ENCODE measurements around the gene MRPS30. TPM values are rescaled to one million over a fixed set of nuclear protein-coding genes. Genes with fewer than 3 reads are reported as not detected.

Gene MRPS30
- total and polyA plus RNA-seq, 2 of the 13 experiments (the other 11 are each of a cell fraction or from before 2014, with no cell fraction given), result 36.4 to 67.6 TPM

DNA sequence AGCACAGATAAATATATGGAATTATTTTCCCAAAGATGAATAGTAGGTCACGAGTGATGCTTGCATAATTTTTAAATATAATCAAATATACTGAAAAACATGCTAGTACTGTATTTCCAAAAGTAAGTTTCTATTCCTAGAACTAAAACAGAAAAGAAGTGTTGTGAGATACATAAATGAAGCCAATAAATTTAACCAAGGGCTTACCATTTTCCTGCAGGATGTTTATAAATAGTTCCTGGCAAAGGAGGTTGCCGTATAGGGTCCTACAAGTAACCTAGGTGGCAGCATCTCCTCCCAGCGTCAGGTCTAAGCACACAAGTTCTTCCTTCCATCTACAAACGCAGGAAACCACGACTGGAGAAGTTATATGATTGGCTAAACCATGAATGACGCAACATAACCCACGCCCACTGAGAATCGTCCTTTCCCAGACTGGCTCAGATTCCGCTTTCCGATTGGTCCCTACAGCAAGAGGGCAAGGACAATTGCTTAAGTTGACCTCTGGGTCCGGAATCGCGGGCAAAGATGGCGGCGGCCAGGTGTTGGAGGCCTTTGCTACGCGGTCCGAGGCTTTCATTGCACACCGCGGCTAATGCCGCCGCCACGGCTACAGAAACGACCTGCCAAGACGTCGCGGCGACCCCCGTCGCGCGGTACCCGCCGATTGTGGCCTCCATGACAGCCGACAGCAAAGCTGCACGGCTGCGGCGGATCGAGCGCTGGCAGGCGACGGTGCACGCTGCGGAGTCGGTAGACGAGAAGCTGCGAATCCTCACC, at the start of gene MRPS30 (continued):
- TF ChIP-seq HNF4A (CRISPR knock-in tag; IDR thresholded peaks at IDR 0.05), result peak; percentile 84
- TF ChIP-seq EHMT2 (IDR thresholded peaks at IDR 0.05; ENCODE audit: borderline replicate concordance, low read depth, low read length), result peak; percentile 76; the same call in 1 of the 2 replicates
- no peak for TF ChIP-seq ZNF234 (CRISPR knock-in tag; conservative IDR thresholded peaks at IDR 0.05)
- TF ChIP-seq ZBTB7B (CRISPR knock-in tag; IDR thresholded peaks at IDR 0.05), result no peak
- TF ChIP-seq MXD4 (CRISPR knock-in tag; IDR thresholded peaks at IDR 0.05), result no peak; the same call in 1 of the 2 replicates
- TF ChIP-seq, protein P1, sequence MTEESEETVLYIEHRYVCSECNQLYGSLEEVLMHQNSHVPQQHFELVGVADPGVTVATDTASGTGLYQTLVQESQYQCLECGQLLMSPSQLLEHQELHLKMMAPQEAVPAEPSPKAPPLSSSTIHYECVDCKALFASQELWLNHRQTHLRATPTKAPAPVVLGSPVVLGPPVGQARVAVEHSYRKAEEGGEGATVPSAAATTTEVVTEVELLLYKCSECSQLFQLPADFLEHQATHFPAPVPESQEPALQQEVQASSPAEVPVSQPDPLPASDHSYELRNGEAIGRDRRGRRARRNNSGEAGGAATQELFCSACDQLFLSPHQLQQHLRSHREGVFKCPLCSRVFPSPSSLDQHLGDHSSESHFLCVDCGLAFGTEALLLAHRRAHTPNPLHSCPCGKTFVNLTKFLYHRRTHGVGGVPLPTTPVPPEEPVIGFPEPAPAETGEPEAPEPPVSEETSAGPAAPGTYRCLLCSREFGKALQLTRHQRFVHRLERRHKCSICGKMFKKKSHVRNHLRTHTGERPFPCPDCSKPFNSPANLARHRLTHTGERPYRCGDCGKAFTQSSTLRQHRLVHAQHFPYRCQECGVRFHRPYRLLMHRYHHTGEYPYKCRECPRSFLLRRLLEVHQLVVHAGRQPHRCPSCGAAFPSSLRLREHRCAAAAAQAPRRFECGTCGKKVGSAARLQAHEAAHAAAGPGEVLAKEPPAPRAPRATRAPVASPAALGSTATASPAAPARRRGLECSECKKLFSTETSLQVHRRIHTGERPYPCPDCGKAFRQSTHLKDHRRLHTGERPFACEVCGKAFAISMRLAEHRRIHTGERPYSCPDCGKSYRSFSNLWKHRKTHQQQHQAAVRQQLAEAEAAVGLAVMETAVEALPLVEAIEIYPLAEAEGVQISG (CRISPR knock-in tag; IDR thresholded peaks at IDR 0.05), result peak; percentile 97
- TF ChIP-seq YY1 (IDR thresholded peaks at IDR 0.05; ENCODE audit: insufficient read depth, insufficient replicate concordance, low read depth, low read length), result peak; percentile 97
- TF ChIP-seq HIVEP1 (CRISPR knock-in tag; IDR thresholded peaks at IDR 0.05), result no peak; the same call in 1 of the 2 replicates
- TF ChIP-seq, protein P2, sequence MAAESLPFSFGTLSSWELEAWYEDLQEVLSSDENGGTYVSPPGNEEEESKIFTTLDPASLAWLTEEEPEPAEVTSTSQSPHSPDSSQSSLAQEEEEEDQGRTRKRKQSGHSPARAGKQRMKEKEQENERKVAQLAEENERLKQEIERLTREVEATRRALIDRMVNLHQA (CRISPR knock-in tag; IDR thresholded peaks at IDR 0.05), result no peak
- TF ChIP-seq, protein P3, sequence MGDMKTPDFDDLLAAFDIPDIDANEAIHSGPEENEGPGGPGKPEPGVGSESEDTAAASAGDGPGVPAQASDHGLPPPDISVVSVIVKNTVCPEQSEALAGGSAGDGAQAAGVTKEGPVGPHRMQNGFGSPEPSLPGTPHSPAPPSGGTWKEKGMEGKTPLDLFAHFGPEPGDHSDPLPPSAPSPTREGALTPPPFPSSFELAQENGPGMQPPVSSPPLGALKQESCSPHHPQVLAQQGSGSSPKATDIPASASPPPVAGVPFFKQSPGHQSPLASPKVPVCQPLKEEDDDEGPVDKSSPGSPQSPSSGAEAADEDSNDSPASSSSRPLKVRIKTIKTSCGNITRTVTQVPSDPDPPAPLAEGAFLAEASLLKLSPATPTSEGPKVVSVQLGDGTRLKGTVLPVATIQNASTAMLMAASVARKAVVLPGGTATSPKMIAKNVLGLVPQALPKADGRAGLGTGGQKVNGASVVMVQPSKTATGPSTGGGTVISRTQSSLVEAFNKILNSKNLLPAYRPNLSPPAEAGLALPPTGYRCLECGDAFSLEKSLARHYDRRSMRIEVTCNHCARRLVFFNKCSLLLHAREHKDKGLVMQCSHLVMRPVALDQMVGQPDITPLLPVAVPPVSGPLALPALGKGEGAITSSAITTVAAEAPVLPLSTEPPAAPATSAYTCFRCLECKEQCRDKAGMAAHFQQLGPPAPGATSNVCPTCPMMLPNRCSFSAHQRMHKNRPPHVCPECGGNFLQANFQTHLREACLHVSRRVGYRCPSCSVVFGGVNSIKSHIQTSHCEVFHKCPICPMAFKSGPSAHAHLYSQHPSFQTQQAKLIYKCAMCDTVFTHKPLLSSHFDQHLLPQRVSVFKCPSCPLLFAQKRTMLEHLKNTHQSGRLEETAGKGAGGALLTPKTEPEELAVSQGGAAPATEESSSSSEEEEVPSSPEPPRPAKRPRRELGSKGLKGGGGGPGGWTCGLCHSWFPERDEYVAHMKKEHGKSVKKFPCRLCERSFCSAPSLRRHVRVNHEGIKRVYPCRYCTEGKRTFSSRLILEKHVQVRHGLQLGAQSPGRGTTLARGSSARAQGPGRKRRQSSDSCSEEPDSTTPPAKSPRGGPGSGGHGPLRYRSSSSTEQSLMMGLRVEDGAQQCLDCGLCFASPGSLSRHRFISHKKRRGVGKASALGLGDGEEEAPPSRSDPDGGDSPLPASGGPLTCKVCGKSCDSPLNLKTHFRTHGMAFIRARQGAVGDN (CRISPR knock-in tag; IDR thresholded peaks at IDR 0.05), result peak; percentile 86
- TF ChIP-seq CHCHD3 (CRISPR knock-in tag; IDR thresholded peaks at IDR 0.05), result 0 out of 2 replicates have a peak, but pooled peaks have one; percentile 40
- TF ChIP-seq SP2 (CRISPR knock-in tag; IDR thresholded peaks at IDR 0.05), result peak; percentile 79
- TF ChIP-seq FLYWCH1 (CRISPR knock-in tag; IDR thresholded peaks at IDR 0.05), result no peak
- TF ChIP-seq ZNF607 (CRISPR knock-in tag; IDR thresholded peaks at IDR 0.05; ENCODE audit: borderline replicate concordance), result no peak; the same call in 1 of the 2 replicates
- no peak for TF ChIP-seq ZSCAN22 (CRISPR knock-in tag; IDR thresholded peaks at IDR 0.05)
- peak; percentile 90 for TF ChIP-seq POLR2G (IDR thresholded peaks at IDR 0.05; ENCODE audit: low read depth, low read length)
- TF ChIP-seq, protein P4, sequence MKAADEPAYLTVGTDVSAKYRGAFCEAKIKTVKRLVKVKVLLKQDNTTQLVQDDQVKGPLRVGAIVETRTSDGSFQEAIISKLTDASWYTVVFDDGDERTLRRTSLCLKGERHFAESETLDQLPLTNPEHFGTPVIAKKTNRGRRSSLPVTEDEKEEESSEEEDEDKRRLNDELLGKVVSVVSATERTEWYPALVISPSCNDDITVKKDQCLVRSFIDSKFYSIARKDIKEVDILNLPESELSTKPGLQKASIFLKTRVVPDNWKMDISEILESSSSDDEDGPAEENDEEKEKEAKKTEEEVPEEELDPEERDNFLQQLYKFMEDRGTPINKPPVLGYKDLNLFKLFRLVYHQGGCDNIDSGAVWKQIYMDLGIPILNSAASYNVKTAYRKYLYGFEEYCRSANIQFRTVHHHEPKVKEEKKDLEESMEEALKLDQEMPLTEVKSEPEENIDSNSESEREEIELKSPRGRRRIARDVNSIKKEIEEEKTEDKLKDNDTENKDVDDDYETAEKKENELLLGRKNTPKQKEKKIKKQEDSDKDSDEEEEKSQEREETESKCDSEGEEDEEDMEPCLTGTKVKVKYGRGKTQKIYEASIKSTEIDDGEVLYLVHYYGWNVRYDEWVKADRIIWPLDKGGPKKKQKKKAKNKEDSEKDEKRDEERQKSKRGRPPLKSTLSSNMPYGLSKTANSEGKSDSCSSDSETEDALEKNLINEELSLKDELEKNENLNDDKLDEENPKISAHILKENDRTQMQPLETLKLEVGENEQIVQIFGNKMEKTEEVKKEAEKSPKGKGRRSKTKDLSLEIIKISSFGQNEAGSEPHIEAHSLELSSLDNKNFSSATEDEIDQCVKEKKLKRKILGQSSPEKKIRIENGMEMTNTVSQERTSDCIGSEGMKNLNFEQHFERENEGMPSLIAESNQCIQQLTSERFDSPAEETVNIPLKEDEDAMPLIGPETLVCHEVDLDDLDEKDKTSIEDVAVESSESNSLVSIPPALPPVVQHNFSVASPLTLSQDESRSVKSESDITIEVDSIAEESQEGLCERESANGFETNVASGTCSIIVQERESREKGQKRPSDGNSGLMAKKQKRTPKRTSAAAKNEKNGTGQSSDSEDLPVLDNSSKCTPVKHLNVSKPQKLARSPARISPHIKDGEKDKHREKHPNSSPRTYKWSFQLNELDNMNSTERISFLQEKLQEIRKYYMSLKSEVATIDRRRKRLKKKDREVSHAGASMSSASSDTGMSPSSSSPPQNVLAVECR (CRISPR knock-in tag; IDR thresholded peaks at IDR 0.05; ENCODE audit: borderline replicate concordance), result peak; percentile 80

Data from HepG2 (cell line).